GM19452 (cell line): Measurements from ENCODE around the gene IL36RN.
"Not testable (repeated sequence)": the region's sequence is repeated elsewhere in the genome, so short reads cannot be mapped to it uniquely, and the experiment has no call there.

ENCODE experiments used
- ATAC-seq: cut with Tn5 transposase; IDR thresholded peaks from one replicate; pipeline ENCODE4 v1.9.1; 2021; ENCODE audit not compliant: unreplicated experiment

Gene IL36RN

GRCh38 chr2:113072584-113072983 lies 13.6 kb downstream of the IL36RN start:
- no peak for ATAC-seq

GRCh38 chr2:113073325-113073834 lies 14.4 kb downstream of the IL36RN start:
- no peak for ATAC-seq

GRCh38 chr2:113075030-113075429 lies 16.0 kb downstream of the IL36RN start:
- ATAC-seq: no peak

GRCh38 chr2:113075600-113075999 lies 16.6 kb downstream of the IL36RN start:
- no peak for ATAC-seq

- no peak for ATAC-seq
Observed at GRCh38 chr2:113076954-113077669, 18.1 kb downstream of the IL36RN start.

GRCh38 chr2:113077921-113078320 lies 18.9 kb downstream of the IL36RN start:
- ATAC-seq: no peak

GRCh38 chr2:113078350-113078839 lies 19.4 kb downstream of the IL36RN start:
- ATAC-seq: no peak

GRCh38 chr2:113079131-113079530 lies 20.1 kb downstream of the IL36RN start:
- ATAC-seq: no peak

GRCh38 chr2:113080134-113080533 lies 21.1 kb downstream of the IL36RN start:
- no peak for ATAC-seq

GRCh38 chr2:113081488-113082210 lies 22.7 kb downstream of the IL36RN start:
- ATAC-seq: no peak

GRCh38 chr2:113083296-113083695 lies 24.3 kb downstream of the IL36RN start:
- ATAC-seq: no peak

- ATAC-seq: no peak
Observed at GRCh38 chr2:113084249-113085000, 25.4 kb downstream of the IL36RN start.

GRCh38 chr2:113085542-113085941 lies 26.5 kb downstream of the IL36RN start:
- ATAC-seq: no peak

GRCh38 chr2:113088213-113088992 lies 29.4 kb downstream of the IL36RN start:
- no peak for ATAC-seq

- no peak for ATAC-seq
Observed at GRCh38 chr2:113089916-113090315, 30.9 kb downstream of the IL36RN start.

- ATAC-seq: no peak
Observed at GRCh38 chr2:113091231-113091896, 32.4 kb downstream of the IL36RN start.

GRCh38 chr2:113092864-113093612 lies 34.0 kb downstream of the IL36RN start:
- ATAC-seq: no peak

GRCh38 chr2:113093613-113093977 lies 34.6 kb downstream of the IL36RN start:
- ATAC-seq: no peak

- not testable (repeated sequence) for ATAC-seq
Observed at GRCh38 chr2:113096306-113096705, 37.3 kb downstream of the IL36RN start.
